Mammary epithelial cell (primary cell): ENCODE data around the gene TBC1D22A.

Experiments used
- CTCF ChIP-seq, 2 donors: IDR thresholded peaks in 1 of 2; conservative IDR thresholded peaks in 1 of 2; 2 replicates each; pipeline ENCODE4 v1.5.1; 2011 to 2012; ENCODE audit warnings: inconsistent platforms in 2 of 2, low read length in 2 of 2, mild to moderate bottlenecking in 2 of 2, control low read depth in 1 of 2, low read depth in 1 of 2; ENCODE audit not compliant: insufficient read depth in 1 of 2; ENCODE audit errors: extremely low read depth in 1 of 2
- EZH2 ChIP-seq: IDR thresholded peaks from 2 replicates; pipeline ENCODE4 v1.6.1; 2012; ENCODE audit warnings: low read length, inconsistent platforms, borderline replicate concordance

GRCh38 chr22:47090591-47091245 is 328.3 kb downstream of the TBC1D22A start:
- TF ChIP-seq CTCF (conservative IDR thresholded peaks at IDR 0.05 in 1 of 2, IDR thresholded peaks at IDR 0.05 in 1 of 2; ENCODE audit: extremely low read depth in 1 of 2, insufficient read depth in 1 of 2, low read depth in 1 of 2, low read length in 2 of 2) (no peak), EZH2 (no peak)
